GM04504 (cell line): ENCODE results near the gene EGFLAM.

Experiments
- DNase-seq: peaks from one replicate; pipeline ENCODE4 v3.0.0-alpha.2; 2012; ENCODE audit warnings: low read depth

EGFLAM gene

DNA sequence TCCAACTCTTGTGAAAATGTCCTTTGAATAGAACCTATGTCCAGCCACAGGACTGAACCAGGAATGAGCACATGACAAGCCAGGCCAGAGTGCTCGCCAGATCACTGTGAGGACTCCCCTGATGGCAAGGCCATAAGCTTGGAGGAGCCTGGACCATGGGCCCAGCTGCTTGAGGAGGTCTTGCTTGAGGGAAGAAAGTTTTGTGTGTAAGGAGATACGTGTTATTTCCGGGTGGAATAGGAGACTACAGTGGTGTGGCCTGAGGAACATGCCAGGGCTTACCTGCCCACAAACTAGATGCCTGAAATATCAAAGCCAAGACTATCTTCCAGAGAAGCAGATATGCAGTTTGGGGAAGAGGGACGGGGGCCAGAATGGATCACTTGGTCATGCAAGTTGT, 213.3 kb downstream of the EGFLAM start:
- DNase-seq, result no peak

DNA sequence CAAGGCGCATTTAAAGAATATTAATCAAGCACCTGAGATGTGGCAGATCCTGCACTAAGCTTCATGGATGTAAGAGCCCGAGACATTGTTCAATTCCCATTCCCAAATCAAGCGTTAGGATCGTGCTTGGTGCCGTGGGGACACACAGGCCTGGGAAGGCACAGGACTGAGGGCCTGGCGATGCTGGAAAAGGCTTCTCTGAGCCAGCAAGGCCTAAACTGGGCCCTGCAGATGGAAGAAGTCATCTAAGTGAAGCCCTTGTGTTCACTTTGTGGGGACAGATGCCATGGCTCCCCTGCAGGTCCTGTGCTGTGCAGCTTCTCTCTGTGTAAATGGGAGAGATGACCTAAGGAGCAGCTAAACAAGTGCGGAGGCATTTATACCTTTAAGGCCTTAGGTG, 214.2 kb downstream of the EGFLAM start:
- DNase-seq, result no peak

DNA sequence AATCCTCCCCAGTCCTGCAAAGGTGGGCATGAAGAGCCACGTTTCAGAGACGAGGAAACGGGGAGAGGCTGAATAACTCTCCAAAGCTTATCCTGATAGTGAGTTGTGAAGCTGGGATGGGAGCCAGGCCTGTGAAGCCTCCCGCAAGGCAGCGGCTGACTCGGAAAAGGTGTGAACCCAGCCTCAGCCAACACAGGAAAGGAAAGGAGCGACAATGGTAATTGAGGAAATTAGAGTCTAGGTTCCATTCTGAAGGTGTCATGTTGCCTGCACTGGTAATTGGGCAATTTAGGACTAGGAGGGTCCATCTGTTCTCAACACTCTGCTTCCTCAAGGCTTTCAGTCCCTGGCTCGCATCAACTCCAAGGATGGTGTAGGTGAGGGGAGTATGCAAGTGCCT, 214.6 kb downstream of the EGFLAM start:
- no peak for DNase-seq

DNA sequence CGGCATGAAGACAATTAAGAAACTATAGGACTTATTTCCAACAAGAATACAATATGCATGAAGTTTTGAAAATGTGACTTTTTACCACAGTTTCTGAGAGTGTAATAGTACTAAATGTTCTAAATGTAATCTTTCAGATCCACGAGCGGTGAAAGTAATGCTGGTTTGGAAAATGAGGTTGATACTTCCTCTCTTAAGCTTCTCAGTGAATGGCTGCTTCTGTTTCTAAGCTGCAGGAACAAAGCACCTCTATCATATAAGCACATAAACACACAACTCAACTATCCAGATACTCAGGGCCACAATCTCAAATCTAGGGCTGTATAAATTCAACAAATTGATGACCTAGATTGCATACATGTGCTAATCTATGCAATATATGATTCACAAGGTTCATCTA, 219.8 kb downstream of the EGFLAM start:
- no peak for DNase-seq

DNA sequence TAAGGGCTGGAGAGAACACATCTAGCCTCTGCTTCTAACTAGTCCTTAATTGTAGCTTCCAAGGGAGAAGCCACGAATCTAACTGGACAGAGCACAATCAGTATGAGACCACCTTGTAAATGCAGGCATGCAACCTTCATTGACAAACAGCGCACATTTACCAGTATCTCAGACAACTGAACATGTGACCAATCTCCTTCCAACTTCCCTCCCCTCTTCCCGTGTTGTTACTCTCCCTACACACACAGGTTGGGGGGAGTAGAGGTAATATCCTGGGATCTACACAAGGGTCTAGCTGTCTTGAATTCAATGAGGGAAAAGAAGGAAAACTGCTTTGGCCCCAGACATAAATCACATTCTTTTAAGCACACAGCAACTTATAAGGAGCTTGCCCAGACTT, 220.5 kb downstream of the EGFLAM start:
- no peak for DNase-seq

DNA sequence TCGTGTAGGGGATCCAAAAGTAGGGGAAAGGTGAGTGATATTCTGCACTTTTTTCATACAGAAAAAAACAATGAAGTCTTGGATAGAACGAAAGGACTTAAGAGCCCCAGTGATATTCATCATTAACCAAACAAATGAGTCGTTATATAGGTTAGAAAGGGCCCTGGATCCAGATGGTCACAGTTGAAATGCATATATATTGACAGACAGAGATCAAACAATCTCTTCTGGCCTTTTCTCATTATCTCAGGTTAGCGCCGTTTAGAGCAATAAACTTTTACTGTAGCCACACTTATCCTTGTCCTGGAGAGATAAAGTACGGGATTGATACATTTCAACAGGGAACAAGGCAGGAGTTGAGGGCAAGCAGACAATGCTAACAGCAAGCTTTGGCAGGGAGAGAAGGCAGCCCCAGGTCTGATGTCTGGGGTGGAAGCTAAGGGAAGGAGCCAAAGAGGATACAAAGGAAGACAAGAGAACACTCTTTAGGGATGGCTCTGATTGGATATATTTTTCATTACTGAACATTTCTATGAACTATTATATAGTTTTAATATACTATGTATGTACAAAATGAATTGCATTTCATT, 221.1 kb downstream of the EGFLAM start:
- DNase-seq, result no peak

DNA sequence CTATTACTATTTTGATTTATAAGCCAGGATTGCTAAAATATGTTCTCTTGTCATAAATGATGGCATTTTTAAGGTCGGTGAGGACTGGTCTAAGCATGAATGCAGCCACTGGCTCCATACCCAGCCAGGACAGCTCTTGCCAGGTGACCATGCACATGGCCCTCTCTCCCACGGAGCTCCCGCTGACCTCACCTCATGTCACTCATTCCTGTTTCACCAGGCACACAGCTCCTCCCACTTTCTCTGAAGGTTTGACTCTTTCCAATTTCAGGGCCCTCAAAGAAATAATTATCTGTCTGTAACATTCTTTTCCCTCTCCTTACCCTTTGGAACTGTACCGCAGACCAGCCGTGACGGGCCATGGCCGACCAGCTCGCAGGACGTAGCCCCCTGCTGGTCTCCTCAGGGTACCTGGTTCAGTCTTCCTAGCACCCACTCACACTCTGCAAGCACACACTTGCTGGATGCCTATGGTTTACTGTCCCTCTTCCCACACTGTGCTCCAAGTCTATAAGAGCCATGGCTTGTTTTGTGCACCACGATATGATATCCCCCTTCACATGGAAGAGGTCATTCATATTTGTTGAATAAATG, 225.5 kb downstream of the EGFLAM start:
- DNase-seq, result no peak

DNA sequence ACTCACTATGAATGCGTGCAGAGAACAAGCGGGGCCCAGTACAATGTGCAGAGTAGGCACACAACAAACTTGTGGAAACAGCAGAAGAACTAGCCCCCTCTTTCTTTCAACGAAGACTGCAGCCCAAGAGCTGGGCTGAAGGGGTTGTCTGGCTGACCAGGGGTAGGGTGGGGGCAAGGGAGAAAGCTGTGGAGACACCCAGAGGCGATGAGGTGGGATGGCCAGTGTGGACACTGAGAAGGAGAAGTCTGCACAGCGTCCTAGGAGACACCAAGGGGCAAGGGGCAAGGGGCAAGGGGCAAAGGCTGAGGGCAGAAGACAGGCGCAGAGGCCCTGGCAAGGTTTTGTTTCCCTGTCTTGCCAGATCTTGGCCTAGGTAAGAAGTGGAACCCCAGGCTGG, 235.8 kb downstream of the EGFLAM start:
- no peak for DNase-seq

DNA sequence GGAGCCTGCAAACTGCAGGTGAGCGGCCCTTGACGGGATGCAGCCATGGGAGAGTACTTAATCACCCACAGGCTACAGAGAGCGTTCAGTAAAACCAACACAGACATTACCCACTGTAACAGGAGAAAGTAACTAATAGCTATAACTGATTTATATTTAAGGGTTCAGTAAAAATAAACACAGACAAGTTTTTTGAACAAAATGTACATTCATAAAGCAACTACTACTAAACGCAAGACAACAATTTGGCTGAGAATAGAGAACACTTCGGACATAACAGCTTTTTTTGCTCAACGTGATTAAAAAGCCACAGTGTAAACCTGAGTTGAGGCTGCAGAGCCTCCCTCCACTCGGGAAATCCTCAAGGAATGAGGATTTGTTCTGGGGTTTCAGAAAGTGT, 236.4 kb downstream of the EGFLAM start:
- no peak for DNase-seq

DNA sequence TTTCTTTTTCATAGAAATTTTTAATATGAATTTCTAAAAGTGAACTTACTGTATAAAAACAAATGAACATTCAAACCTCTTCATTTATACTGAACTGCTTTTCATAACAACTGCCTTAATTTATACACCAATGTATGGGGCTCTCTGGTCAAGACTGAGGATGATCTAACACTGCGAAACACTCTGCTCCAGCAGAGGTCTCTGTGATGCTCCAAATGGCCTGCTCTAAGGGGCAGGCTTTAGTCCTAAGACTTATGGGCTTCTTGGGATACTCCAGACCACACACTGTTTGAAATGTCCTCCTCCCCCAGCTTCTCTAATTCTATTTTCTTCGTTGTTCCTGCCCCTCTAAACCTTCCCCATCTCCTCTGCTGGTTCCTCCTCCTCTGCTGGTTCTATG, 239.6 kb downstream of the EGFLAM start:
- DNase-seq, result no peak

DNA sequence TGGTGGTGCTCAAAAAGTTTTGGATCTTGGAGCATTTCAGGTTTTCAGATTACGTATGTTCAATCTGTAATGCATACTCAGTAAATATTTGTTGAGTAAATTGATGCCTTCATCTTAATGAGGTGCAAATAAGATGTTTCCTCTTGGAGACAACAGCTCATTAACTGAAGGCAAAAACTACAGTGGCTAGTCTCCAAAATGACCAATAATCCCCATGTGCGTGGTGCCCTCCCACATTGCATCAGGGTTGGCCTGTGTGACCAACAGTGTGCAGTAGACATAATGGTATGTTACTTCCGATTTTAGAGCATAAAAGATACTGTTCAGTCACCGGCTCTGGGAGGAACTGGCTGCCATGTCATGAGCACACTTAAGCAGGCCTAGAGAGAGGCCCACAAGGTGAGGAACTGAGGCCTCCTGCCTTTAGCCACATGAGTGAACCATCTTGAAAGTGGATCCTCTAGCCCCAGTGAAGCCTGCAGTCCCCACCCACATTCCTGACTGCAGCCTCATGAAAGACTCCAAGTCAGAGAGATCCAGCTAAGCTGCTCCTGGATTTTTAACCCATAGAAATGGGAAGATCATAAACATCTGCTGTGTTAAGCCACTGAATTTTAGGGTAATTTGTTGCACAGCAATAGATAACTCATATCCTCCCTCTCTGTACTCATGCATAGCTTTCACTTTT, 242.4 kb downstream of the EGFLAM start:
- peak; percentile 32 for DNase-seq

DNA sequence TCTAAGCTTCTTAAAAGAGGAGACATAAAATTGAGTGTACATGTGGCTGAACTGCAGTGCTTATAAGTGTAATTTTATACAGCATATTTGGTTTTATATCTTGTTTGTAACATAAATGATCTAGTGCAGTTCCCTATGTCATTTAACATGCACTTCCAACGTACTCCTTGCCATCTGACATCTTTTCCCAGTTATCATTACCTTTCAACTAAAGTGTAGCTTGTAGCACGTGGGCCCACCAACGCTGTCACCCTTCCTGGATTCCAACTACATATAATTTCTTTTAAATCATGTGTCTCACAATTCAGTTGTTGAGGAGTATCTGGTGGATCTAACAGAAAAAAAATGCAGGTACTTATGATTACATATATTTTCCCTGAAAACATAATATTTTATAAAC, 247.9 kb downstream of the EGFLAM start:
- DNase-seq, result no peak

DNA sequence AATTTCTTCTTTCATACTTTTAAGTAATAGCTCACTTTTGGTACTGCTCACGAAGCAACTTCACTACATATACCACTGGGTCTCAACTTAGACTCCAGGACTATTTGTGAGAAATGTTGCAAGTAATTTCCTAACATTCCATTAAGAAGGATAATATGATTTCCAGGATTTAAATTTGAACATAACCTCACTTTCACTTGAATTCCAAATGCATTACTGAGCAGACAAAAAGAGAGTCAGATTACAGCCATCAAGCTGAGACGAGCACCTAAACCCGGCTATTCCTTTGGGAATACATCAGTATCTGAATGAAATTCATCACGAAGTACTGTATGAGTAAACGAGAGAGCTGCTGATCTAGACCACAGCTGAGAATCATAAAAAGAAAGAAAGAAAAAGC, 250.8 kb downstream of the EGFLAM start:
- DNase-seq, result peak; percentile 17
